ENCODE data around the gene NMNAT3. TPM values are rescaled to one million over a fixed set of nuclear protein-coding genes. Genes with fewer than 3 reads are reported as not detected.

NMNAT3 gene
- polyA plus RNA-seq, 3 donors, result 9.0 to 11.4 (median 9.3) TPM

DNA sequence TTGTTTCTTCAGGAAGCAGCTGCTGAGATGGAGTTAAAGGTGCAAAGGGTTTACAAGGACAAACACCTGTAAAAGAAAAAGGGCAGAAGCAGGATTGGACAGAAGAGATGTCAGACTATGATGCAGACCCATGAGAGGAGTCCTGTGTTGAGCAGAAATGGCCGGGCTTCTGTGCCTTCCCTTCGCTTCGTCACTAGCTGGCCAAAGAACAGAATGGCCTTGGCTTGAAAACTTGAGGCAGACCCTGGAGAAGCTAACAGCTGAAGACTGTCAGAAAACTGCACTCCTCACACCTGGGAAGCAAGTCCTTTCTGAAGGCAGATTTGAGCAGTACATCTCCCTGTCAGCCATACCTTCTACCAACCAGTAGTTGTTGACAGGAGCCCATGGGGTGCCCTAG lies 8.4 kb upstream of the NMNAT3 start:
- DNase-seq (ENCODE audit: extremely low read depth in 1 of 11, low read depth in 9 of 11, low spot score in 4 of 11), result no peak

DNA sequence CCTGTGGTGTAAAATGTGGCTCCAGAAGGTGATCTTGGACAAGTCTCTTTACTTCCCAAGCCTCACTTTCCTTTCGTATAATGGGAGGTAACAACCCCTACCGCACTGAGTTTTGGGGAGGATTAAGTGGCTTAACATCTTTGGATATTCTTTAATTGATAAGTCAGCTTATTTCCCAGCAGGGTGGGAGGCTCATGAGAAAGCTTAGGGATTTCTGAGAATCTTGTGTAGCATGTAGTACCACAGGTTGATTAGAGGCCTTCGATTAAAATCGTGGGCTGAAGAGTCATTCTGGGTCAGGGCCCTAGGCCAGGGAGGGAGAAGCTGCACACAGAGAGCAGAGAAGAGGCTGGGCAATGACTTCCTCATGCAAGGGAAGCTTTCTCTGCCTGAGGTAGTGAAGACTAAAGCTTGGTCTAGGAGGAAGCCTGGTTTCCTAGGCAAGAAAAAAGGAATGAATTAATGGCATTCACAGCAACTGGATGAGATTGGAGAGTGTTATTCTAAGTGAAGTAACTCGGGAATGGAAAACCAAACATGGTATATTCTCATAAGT lies 1.5 kb upstream of the NMNAT3 start:
- no peak for DNase-seq (ENCODE audit: extremely low read depth in 1 of 11, low read depth in 9 of 11, low spot score in 4 of 11)

DNA sequence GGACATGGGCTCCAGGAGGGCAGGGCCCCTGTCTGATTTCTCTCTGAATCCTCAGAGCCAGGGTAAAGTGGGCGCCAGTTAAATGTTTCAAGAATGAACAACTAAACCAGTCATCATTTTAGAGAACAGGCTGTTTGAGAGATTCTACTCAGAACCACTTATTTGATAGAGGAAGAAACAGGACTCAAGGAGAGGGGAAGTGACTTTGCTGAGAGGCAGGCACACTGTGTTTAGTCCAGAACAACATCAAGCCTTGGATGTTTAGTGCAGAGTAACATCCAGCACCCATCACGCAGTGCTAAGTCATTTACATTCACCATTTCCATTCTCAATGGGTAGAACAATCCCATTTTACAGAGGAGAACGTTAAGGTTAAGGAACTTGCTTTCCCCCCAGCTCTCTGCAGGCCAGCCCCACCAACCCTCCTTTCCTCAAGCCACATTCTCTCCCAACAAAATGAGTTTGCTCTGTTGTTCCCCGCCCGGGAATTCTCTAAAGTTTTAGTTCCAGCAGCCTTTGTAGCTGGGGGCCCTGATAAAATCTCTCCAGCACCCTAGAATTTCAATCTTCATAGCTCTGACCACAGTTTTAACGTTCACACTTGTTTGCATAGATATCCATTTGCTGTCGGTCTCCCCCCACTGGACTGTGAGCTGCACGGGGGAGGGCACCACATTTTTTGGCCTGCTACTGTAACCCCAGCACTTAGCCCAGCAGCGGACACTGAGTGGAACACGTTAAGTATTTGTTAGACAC lies 962 bp downstream of the NMNAT3 start:
- no peak for DNase-seq (ENCODE audit: extremely low read depth in 1 of 11, low read depth in 9 of 11, low spot score in 4 of 11)

DNA sequence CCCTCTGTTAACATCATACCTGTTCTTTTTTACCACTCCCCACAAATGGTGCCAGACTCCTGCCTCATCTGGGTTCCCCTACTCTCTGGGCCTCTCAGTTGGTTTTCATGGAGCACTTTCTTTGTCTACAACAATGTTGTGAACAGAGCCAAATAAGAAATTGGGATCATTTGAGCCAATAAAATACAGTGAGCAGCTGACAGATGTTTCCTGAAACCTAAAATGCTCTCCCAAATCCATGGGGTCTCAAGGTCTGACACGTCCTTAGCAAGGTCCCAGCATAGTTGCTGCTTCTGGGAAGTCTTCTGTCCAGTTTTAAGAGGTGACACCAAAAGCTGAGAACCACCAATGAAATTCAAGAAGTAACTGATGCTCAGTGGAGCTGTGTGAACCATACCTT lies 1.7 kb downstream of the NMNAT3 start:
- DNase-seq (ENCODE audit: extremely low read depth in 1 of 11, low read depth in 9 of 11, low spot score in 4 of 11), result no peak

- DNase-seq (ENCODE audit: extremely low read depth in 1 of 11, low read depth in 9 of 11, low spot score in 4 of 11), result no peak
These were observed 2.4 kb downstream of the NMNAT3 start for GRCh38 chr3:139675327-139675726.

GRCh38 chr3:139674571-139675260 lies 3.1 kb downstream of the NMNAT3 start:
- DNase-seq (ENCODE audit: extremely low read depth in 1 of 11, low read depth in 9 of 11, low spot score in 4 of 11), result no peak

GRCh38 chr3:139672884-139673283 lies 4.9 kb downstream of the NMNAT3 start:
- no peak for DNase-seq (ENCODE audit: extremely low read depth in 1 of 11, low read depth in 9 of 11, low spot score in 4 of 11)

- DNase-seq (ENCODE audit: extremely low read depth in 1 of 11, low read depth in 9 of 11, low spot score in 4 of 11), result no peak
These were observed 5.7 kb downstream of the NMNAT3 start for GRCh38 chr3:139671863-139672646.

GRCh38 chr3:139671107-139671506 lies 6.7 kb downstream of the NMNAT3 start:
- no peak for DNase-seq (ENCODE audit: extremely low read depth in 1 of 11, low read depth in 9 of 11, low spot score in 4 of 11)

DNA sequence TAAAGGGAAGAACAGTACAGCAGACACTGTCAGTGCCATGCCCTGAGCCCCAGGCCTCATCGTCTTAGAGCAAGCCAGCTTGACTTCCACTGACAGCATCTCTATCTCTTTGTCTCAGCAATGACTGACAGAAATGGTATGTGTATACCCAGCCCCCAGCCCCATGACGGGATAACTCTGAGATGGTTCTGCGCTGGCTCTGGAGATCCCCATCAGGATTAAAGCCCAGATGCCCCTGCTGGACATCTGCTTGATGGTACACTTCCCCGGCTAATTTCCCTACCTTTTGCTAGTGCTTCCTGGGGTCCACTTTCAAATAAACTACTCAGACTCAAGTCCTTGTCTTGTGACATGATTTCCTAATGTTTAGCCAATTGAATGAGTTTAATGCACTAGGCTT lies 7.6 kb downstream of the NMNAT3 start:
- DNase-seq (ENCODE audit: extremely low read depth in 1 of 11, low read depth in 9 of 11, low spot score in 4 of 11), result no peak

- DNase-seq (ENCODE audit: extremely low read depth in 1 of 11, low read depth in 9 of 11, low spot score in 4 of 11), result no peak
These were observed 9.4 kb downstream of the NMNAT3 start for GRCh38 chr3:139668332-139668731.

DNA sequence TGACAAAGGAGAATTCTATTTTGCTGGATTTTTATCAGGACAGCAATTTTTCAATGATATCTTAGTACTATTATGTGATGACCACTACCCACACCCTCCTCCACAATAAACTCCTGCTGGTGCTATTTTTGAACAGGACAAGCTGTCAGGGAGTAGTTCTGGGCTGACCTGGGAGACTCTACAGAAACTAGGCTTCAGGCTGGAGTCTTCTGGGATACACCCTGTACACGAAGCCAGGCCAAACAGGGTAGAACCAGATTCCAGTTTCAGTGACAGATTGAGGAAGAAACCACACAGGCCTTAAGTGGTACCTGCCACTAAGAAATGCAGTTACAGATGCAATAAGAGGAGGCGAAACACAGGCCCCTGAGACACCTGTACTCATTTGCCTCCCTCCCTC lies 12.8 kb downstream of the NMNAT3 start:
- no peak for DNase-seq (ENCODE audit: extremely low read depth in 1 of 11, low read depth in 9 of 11, low spot score in 4 of 11)

DNA sequence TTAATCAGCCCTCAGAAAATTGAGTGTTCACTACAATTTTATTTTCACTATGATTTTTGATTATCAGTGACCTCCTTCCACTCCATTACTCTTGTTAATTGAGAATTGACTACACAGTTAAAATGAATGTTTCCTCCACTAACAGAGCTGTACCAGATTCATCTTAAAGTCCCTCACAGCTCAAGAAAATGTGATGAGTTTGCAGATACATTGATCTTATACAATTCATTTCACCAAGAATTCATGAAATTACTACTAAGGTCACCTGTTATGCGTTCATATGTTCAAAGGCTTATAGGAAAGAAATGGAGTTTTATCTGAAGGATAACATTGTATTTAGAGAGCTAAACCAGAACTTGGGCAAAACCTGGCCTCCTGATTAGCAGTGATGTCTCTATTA lies 17.5 kb downstream of the NMNAT3 start:
- no peak for DNase-seq (ENCODE audit: extremely low read depth in 1 of 11, low read depth in 9 of 11, low spot score in 4 of 11)

DNA sequence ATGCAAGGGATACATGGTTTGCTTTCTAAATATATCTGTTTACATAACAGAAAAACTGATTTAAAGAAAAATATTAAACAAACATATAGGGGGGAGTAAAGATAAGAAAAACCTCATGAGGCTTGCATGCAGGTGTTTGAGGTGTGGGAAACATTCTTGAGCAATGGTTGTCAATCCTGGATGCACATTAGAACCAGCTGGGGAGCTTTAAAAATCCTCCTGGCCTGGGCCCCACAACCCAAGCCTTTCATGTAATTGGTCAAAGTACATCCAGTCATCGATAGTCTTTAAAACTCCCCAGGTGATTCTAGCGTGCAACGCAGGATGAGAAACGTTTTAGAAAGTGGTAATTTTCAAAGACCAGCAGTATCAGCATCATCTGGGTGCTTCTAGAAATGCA lies 18.3 kb downstream of the NMNAT3 start:
- DNase-seq (ENCODE audit: extremely low read depth in 1 of 11, low read depth in 9 of 11, low spot score in 4 of 11), result no peak

GRCh38 chr3:139657936-139658335 lies 19.8 kb downstream of the NMNAT3 start:
- DNase-seq (ENCODE audit: extremely low read depth in 1 of 11, low read depth in 9 of 11, low spot score in 4 of 11), result no peak

GRCh38 chr3:139657434-139657833 lies 20.3 kb downstream of the NMNAT3 start:
- no peak for DNase-seq (ENCODE audit: extremely low read depth in 1 of 11, low read depth in 9 of 11, low spot score in 4 of 11)

DNA sequence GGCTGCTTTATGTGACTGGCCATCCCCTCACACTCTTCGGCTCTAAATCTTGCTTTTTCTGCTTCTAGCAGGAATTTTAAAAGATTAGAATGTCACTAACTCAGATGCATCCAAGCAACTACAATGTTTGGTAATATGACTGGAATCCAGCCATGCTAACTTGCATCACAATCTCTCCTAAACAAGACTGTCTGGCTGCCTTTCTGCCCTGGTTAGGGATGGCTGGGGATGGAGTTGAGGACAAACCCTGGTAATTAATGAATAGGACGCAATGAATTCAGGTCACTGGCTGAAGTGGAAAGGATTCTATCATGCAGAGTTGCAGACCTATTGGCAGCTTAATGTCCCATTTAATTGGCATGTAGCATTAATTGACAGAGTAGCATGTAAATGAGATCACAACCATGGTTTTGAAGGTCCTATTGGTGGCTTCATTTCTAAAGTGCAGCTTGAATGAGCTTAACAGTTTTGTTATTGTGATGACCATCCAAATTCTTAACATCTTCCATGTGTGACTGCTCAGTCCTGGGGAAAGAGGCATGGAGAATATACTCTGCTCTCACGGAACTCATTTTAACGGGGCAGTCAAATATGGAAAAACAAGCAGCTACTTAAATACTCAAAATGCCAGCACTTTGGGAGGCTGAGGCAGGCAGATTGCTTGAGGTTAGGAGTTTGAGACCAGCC lies 21.7 kb downstream of the NMNAT3 start:
- DNase-seq (ENCODE audit: extremely low read depth in 1 of 11, low read depth in 9 of 11, low spot score in 4 of 11), result no peak

- DNase-seq (ENCODE audit: extremely low read depth in 1 of 11, low read depth in 9 of 11, low spot score in 4 of 11), result no peak
These were observed 23.0 kb downstream of the NMNAT3 start for GRCh38 chr3:139654637-139655365.

DNA sequence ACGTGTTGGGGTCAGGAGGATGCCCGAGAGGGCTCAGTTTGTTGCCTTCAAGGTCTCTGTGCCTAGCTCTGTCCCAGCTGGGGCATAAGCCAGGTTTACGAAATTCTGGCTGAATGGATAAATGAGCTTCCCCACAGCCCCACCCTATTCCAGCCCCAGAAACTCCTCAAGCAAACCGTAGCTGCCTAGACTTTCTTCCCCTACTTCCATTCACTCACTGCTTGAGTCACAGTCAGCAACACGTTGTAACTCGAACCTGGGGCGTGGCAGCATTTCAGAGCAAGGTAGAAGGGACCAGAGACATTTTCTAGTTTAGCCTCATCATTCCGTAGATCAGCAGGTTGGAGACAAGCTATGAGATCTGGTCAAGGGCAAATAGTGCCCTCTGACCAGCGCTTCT lies 24.2 kb downstream of the NMNAT3 start:
- no peak for DNase-seq (ENCODE audit: extremely low read depth in 1 of 11, low read depth in 9 of 11, low spot score in 4 of 11)
